ENCODE results near the gene KRTAP9-7.
"Not testable (repeated sequence)": the region's sequence is repeated elsewhere in the genome, so short reads cannot be mapped to it uniquely, and the experiment has no call there.

KRTAP9-7 gene

GRCh38 chr17:41275648-41276190 is at the start of gene KRTAP9-7:
KRTAP9-7 (plus strand) TSS chr17:41275698; CDS start chr17:41275698, 0 bp downstream.
- not testable (repeated sequence) for ATAC-seq

GRCh38 chr17:41226051-41226450 is 49.4 kb upstream of the KRTAP9-7 start:
- no peak for ATAC-seq

- ATAC-seq: not testable (repeated sequence)
These were observed 48.9 kb upstream of the KRTAP9-7 start, which contains the start of gene KRTAP9-2 for GRCh38 chr17:41226598-41227095. KRTAP9-2 (plus strand) TSS chr17:41226648; CDS start chr17:41226655, 7 bp downstream.

- ATAC-seq: no peak
These were observed 45.4 kb upstream of the KRTAP9-7 start for GRCh38 chr17:41230094-41230493.

GRCh38 chr17:41231731-41232130 is 43.8 kb upstream of the KRTAP9-7 start:
- no peak for ATAC-seq

- ATAC-seq: not testable (repeated sequence)
These were observed 42.9 kb upstream of the KRTAP9-7 start, which contains the start of gene KRTAP9-3 for GRCh38 chr17:41232399-41233105. KRTAP9-3 (plus strand) TSS chr17:41232449; CDS start chr17:41232502, 53 bp downstream.

GRCh38 chr17:41237116-41237515 is 38.4 kb upstream of the KRTAP9-7 start:
- ATAC-seq: not testable (repeated sequence)

GRCh38 chr17:41237949-41238437 is 37.5 kb upstream of the KRTAP9-7 start, which contains the start of gene KRTAP9-8:
KRTAP9-8 (plus strand) TSS chr17:41237999; CDS start chr17:41238052, 53 bp downstream.
- not testable (repeated sequence) for ATAC-seq

GRCh38 chr17:41246995-41247787 is 28.3 kb upstream of the KRTAP9-7 start:
- ATAC-seq: not testable (repeated sequence)

- ATAC-seq: not testable (repeated sequence)
These were observed 25.8 kb upstream of the KRTAP9-7 start, which contains the start of gene KRTAP9-4 for GRCh38 chr17:41249637-41250240. KRTAP9-4 (plus strand) TSS chr17:41249687; CDS start chr17:41249721, 34 bp downstream.

- ATAC-seq: no peak
These were observed 24.2 kb upstream of the KRTAP9-7 start for GRCh38 chr17:41251261-41251660.

GRCh38 chr17:41254861-41255260 is 20.6 kb upstream of the KRTAP9-7 start:
- no peak for ATAC-seq

- ATAC-seq: not testable (repeated sequence)
These were observed 19.9 kb upstream of the KRTAP9-7 start, which contains the start of gene KRTAP9-9 for GRCh38 chr17:41255381-41256290. KRTAP9-9 (plus strand) TSS chr17:41255384.

- ATAC-seq: no peak
These were observed 19.2 kb upstream of the KRTAP9-7 start for GRCh38 chr17:41256291-41256685.

- ATAC-seq: no peak
These were observed 17.1 kb upstream of the KRTAP9-7 start for GRCh38 chr17:41258406-41258805.

GRCh38 chr17:41263212-41263611 is 12.3 kb upstream of the KRTAP9-7 start:
- no peak for ATAC-seq

GRCh38 chr17:41264599-41264998 is 10.9 kb upstream of the KRTAP9-7 start:
- ATAC-seq: no peak

GRCh38 chr17:41265078-41265477 is 10.4 kb upstream of the KRTAP9-7 start, which contains the start of gene KRTAP9-6:
KRTAP9-6 (plus strand) TSS chr17:41265378; CDS start chr17:41265378, 0 bp downstream.
- ATAC-seq: no peak

GRCh38 chr17:41267711-41268110 is 7.8 kb upstream of the KRTAP9-7 start:
- ATAC-seq: no peak

GRCh38 chr17:41271323-41271722 is 4.2 kb upstream of the KRTAP9-7 start:
- not testable (repeated sequence) for ATAC-seq

- no peak for ATAC-seq
These were observed 3.6 kb upstream of the KRTAP9-7 start for GRCh38 chr17:41271858-41272257.
